NCI-H187 treated with DMSO at 0.1 percent for 48 hours (cell line): ENCODE results near the gene FBP2.
"Not testable (repeated sequence)": the region's sequence is repeated elsewhere in the genome, so short reads cannot be mapped to it uniquely, and the experiment has no call there.

Experiments used
- DNase-seq: peaks from one replicate; lab custom pipeline; 2025; lab: John Stamatoyannopoulos, UW

FBP2 gene

DNA sequence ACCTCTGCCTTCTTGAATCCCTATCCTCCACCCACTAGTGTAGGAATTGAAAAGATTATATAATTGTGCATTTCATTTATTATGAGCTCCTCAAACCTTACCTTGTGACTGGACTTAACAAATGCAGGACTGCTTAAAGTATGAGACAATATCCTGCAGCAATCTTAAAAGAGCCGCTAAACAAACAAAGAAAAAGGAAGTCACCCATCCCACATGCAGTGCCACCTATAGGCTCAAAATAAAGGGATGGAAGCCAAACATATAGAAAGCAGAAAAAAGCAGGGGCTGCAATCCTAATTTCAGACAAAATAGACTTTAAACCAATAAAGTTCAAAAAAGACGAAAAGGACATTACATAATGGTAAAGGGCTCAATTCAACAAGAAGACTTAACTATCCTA lies 30.1 kb downstream of the FBP2 start:
- no peak for DNase-seq

DNA sequence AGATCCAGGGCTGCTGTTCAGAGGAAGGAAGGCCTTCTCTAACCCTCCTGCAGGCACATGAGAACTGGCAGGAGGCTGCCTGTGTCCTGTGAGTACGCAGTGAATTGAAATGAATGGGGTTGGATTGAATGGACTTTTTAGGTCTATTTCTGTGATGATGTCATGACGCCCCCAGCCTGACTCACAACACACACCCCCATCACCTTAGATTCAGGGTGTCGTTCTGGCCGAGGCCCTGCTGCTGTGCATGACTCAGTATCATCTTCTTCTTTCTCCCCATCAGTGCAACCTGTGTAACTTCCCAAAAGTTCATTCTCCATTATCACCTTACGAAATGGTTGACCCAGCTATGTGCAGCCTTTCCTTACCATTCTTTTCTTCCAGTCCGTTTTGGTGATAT lies 33.4 kb downstream of the FBP2 start:
- no peak for DNase-seq

DNA sequence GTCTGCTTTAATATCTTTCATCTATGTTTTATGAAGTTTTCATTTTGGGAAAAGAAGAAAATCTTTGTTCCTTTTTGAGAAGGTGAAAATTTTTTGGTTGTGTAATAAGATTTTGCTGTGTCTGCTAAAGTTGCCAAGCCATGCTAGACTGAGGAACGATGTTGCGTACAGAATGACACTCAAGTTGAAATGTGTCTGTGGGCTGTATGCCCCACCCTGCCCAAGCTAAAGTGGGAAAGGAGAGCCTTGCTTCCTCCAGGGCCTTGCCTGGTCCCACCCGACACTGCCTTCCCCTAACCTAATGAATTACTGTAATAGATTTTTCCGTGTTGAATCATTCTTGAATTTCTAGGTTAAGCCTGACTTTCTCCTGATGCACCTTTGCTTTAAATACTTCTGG lies 36.2 kb downstream of the FBP2 start:
- DNase-seq: no peak

DNA sequence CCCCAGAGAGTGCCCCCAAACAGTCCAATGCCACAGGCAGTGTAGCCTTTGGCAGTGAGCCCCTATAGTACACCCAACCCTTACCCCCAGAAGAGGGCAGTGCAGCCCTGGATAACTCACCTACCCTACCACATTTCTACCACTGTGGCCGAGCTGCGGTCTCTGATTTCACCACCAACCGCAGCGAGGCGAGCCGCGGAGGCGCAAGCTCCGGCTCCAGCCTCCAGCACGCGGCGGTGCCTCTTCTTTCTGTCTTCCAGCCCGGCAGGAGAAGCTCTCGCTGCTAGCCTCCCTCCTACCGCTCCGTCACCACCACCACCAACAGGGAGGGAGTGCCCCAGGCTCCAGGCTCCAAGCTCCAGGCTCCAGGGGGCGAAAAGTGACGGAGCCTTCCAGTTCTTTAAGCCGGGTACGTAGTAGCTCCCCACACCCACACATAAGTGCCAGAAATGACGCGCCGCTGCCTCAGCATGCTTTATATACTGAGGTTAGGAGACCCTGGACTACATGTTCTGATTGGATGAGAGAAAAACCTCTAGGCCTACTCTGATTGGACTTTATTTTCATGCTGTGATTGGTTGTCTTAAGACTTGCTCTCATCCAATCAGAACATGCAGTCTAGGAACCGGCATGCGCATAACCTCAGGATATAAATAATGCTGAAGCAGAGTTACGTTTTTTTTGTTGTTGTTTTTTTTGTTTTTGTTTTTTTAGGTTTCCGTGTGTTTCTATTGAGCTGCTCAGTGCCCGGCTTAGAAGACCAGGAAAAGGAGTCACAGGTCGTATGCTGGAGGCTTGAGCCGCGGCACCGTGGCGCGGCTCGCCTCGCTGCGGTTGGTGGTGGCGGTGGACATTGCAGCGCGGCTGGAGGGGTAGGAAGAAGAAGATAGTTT lies 38.9 kb downstream of the FBP2 start, which contains the start of gene PCAT7:
PCAT7 (plus strand) TSS at position 645 of the 893 bp plus-strand sequence.
- DNase-seq: peak; percentile 13

DNA sequence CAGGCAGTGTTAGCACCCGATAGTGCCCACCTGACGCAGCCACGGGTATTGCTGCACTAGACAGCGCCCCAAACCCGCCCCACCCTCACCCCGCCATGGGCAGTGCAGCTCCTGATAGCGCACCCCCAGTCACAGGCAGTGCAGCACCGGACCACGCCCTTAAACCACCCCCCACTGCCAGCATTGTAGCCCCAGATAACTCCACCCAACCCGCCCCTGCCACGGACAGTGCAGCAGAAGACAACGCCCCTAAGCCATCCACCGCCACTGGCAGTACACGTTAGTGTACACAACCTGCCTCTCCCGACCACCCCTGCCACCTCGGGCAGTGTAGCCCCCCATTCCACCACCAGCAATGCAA lies 39.6 kb downstream of the FBP2 start:
- DNase-seq: no peak

DNA sequence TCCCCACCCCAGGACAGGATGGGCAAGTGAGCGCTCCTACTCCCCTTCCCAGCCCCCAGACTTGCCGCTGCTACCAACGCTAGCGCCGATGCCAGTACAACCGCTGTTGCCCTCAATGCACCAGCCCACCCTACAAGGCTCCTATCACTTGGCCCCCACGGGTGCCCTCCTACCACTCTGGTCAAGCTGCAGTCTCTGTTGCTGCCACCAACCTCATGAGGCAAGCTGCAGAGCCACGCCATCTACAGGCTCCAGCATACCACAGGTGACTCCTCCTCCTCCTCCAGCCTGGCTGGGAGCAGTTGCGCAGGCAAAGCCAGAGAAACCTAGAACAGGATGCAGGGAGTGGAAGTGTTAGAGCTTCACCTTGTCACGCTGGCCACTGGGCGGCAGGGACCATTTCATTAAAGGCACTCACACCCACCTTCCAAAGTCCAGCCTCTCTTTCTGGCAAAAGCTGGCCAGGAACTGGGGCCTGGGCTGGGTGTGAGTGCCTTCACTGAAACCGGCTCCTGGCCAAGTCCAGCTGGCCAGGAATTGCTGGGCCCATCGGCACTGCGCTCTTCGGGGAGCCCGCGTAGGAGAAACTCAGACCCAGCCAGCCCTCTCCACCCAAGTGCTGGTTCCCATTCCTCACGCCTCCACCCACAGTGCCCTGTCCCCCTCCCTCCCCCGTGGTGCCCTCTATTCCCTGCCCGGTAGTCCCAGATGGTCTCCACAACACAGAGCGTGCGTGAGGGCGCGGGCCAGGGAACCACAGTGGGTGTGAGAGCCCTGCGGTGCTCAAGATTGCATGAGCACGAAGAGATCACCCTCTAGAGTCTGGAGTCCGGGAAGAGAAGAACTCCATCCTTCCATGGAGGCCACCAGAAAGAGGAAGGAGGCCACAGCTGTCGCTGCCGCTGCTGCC lies 40.3 kb downstream of the FBP2 start:
- DNase-seq: no peak

DNA sequence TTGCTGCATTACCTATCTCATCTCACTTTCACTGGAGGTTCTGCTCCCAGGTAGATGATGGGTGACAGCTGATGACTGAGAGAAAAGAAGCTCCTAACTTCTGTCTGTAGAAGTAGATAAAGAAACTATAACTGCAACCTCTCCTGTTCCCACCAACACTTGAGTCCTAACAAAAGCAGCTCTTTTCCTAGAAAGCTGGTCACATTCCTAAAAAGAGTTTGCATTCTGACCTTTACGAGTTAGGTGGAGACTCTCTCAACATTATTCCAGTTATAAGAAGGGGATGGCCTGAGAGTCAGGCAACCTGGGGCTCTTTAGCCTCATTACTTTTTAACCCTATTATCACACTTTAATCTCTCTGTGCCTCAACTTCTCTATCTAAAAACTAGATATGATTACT lies 47.7 kb downstream of the FBP2 start:
- DNase-seq: no peak

DNA sequence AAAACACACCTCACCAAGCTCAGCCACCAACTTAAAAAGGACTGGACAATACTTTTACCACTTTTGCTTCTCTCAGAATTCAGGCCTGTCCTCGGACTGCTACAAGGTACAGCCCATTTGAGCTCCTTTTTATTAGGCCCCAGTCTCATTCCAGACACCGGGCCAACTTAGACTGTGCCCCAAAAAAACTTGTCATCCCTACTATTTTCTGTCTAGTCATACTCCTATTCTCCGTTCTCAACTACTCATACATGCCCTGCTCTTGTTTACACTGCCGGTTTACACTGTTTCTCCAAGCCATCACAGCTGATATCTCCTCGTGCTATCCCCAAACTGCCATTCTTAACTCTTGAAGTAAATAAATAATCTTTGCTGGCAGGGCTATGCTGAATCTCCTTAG lies 49.3 kb downstream of the FBP2 start:
- DNase-seq: not testable (repeated sequence)

DNA sequence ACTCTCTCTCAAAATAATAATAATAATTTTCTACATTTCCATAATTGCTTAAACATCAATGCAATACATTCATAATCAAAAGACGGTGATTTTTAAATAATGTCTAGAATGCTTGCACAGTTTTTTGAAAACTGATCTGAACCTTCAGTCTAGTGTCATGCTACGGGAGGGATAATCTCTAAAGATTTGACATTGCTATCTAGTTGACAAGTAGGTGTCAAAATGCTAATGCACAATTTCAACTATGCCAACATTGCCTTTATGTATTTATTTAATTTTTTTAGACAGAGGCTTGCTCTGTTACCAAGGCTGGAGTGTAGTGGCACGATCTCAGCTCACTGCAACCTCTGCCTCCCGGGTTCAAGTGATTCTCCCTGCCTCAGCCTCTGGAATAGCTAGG lies 54.7 kb downstream of the FBP2 start:
- no peak for DNase-seq

DNA sequence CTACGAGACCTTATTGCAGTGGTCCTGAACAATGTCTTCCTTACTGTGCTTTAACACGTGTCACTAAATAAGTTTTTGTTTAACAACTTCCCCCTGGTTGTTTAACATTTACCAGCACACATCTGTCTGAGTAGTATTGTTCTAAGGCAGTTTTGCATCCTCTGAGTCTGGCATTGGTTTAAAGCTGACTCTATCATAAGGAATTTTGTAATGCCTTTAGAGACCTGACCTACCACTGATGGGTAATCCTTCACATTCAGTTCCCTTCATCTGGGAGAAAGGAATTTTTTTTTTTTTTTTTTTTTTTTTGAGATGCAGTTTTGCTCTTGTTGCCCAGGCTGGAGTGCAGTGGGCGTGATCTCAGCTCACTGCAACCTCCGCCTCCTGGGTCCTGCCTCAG lies 58.7 kb downstream of the FBP2 start:
- DNase-seq: no peak

DNA sequence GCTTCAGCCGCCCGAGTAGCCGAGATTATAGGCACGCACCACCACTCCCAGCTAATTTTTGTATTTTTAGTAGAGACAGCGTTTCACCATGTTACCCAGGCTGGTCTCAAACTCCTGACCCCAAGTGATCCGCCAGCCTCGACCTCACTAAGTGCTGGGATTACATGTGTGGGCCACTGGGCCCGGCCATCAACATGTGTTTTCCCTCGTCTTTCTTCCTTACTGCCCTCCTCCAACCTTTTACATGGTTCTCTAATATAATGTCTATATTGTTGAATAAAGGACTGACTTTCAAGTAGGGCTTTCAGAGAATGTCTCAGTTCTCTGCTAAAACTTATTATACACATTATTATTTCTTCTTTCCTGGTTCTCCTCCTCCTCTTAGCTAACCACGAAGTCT lies 60.0 kb downstream of the FBP2 start:
- DNase-seq: no peak

DNA sequence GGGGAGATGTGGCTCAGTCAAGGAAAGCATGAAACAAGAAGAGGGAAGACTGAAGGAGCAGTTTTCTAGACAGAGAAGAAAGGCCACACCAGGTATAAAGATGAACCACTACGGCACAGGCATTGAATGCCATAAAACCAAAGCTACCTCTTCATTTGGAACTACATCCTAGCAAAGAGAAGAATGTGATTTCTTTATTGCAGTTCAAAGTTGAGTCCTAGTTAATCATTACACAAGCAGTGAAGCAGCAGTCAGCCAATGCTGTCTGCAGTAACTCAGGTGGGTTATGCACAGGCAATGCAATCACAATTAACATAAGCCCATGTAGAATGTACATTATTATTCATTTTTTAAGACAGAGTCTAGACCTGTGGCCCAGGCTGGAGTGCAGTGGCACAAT lies 60.5 kb downstream of the FBP2 start:
- DNase-seq: no peak

DNA sequence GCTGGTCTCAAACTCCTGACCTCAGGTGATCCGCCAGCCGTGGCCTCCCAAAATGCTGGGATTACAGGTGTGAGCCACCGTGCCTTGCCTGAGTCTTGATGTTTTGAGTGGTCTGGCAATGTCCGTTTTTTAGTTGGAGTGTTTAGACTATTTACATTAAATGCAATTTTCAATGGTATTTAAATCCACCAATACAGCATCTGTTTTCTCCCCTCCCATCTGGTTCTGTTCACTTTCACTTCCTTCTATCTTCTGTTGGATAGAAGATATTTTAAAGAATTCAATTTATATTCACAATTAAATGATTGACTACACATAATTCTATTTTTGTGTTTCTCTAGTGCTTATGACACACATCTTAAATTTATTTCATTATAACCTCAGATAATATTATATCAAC lies 64.7 kb downstream of the FBP2 start:
- DNase-seq: no peak

DNA sequence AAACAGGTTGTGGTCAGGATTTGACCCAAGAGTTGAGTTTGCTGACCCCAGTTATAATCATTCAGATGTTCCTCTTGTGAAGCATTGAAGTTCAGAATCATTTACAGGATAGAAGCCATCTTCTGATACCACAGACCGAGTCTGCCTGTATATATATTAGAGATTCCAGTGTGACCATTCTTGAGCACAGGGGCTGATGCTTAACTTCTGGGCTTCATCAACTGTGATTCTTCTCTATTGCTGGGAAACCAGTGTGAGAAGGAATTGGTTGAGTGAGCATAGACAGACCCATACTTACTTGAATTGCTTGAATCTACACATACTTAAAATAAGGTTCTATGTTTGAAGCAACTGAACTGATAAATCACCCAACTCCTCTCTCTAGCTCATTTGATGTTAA lies 66.7 kb downstream of the FBP2 start:
- DNase-seq: no peak

DNA sequence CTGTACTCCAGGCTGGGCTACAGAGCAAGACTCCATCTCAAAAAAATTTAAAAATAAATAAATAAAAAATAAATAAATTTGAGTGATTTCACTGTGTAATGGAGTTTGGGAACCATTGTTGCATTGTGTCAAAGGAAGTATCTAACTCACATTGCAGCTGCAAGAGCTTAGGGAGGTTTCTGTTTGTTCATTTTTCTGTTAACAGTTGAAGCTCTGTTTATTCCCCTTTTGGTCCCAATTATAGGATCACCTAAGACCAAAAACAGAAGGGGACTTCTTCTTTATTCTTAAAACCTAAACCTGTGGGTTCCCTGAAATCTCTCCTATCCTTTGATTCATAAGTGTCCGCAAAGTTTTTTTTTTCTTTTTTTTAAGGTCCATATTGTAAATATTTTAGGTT lies 67.4 kb downstream of the FBP2 start:
- DNase-seq: no peak

DNA sequence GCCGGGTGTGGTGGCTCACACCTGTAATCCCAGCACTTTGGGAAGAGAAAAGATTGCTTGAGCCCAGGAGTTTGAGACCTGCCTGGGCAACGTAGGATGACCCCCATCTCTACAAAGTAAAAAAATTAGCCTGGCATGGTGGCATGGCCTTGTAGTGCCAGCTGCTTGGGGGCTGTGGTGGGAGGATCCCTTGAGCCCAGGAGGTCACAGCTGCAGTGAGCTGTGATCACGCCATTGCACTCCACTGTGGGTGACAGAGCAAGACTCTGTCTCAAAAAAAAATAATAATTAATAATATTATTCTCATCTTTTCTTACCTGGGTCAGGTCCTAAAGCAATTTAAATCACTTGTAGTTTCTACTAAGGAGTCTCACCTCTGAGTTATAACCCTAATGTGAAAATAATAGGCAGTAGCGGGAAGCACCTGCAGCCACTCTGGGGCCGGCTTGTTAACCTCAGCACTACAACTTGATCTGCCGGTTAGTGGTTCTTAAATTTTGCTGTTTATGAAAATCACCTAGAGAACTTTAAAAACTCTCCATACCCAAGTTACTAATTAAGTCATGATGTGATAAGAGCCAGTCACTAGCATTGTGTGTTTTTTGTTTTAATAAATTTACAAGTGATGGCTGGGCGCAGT lies 68.1 kb downstream of the FBP2 start:
- DNase-seq: no peak

DNA sequence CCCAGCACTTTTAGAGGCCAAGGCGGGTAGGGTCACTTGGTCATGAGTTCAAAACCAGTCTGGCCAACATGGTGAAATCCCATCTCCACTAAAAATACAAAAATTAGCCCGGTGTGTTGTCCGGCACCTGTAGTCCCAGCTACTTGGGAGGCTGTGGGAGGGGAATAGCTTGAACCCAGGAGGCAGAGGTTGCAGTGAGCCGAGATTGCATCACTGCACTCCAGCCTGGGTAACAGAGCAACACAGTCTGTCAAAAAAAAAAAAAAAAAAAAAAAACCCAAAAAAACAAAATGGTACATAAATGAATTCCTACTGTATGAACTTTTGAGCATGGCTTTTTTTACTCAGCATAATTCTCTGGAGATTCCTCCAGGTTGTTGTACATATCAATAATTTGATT lies 76.4 kb downstream of the FBP2 start:
- no peak for DNase-seq

DNA sequence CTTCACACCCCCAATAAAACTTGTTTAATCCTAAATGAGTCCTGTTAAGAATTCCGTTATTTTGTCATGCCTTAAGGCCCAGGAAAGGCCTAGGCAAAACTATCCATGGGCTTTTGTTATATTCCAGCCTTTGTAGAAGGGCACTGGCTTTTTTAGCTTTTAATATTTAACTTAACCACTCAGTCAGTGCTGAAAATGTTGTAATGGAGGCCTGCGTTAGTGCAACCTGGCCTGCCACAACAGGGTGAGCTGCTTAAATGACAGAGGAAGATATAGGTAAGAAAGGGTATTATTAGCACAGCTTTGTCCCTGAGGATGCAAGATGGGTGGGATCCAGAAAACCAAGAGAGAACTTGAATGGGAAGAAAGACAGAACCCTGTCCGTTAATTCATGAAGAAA lies 78.9 kb downstream of the FBP2 start:
- DNase-seq: no peak

DNA sequence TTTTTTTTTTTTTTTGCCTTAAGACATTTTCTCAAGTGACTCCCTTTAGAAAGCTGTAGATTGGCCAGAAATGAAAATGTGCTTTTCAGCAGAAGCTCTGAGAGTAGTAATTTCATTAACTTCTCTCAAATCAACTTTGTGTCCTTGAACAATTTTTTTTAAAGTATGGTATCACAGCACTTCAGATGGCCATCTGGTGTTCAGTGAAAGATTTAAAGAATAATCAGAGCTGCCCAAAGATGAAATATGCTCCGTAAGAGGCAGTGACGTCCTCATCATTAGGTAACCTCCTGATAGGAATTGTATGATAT lies 81.7 kb downstream of the FBP2 start:
- DNase-seq: no peak

DNA sequence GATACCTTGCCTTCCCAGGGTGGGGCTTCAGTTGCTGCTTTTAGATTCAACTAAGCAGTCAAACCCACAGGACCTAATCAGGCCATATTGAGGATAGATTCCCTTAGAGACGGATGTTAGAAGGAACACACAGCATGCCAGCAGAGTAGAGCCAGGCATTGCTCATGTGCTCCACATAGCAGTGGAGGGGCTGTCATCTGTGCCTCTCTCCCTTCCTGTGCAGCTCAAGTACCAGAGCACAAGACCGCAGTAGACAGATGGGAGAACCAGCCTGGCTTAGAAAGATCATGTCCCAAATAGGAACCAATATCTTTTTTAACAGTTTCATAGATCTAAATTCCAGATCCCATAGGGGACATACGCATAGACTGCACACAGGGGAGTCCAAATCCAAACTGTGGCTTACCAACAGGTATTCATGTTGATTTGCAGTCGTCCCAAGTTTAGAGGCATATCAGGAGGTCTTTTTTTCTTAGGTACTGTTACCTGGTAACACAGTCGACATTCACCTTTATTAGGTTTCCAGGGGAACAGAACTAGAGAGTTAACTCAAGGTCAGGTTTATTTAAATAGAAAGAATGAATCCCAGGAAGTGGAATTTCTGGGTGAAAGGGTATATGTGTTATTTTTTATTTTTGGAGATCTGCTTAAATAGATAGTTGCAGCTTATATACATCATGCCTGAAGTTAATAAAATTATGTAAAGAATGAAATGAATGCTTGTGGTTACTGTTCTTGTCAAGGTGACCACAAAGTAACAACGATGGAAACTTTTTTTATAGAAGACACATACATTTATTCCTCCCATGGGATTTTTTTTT lies 82.3 kb downstream of the FBP2 start:
- DNase-seq: no peak
